GM13977 (cell line): ENCODE measurements around the gene AGFG2.

Source experiments
- DNase-seq: peaks from one replicate; pipeline ENCODE4 v3.0.0; 2012; ENCODE audit warnings: low spot score
- in situ Hi-C: fragments of 300-500 bp; cut with MboI; formaldehyde crosslinking; loops from one replicate; pipeline ENCODE4 v1.12.0; 2022; ENCODE audit warnings: low sequenced_read_pairs, low pct_unique_long_range_greater_than_20kb, mixed read lengths, inconsistent platforms; ENCODE audit not compliant: unreplicated experiment
- TF ChIP-seq, protein P1 (sequence below): IDR thresholded peaks from 2 replicates; pipeline ENCODE4 v1.5.1; 2012; ENCODE audit warnings: mild to moderate bottlenecking, control low read depth; ENCODE audit not compliant: insufficient read depth; ENCODE audit errors: extremely low read depth, missing control alignments

The AGFG2 gene

DNA sequence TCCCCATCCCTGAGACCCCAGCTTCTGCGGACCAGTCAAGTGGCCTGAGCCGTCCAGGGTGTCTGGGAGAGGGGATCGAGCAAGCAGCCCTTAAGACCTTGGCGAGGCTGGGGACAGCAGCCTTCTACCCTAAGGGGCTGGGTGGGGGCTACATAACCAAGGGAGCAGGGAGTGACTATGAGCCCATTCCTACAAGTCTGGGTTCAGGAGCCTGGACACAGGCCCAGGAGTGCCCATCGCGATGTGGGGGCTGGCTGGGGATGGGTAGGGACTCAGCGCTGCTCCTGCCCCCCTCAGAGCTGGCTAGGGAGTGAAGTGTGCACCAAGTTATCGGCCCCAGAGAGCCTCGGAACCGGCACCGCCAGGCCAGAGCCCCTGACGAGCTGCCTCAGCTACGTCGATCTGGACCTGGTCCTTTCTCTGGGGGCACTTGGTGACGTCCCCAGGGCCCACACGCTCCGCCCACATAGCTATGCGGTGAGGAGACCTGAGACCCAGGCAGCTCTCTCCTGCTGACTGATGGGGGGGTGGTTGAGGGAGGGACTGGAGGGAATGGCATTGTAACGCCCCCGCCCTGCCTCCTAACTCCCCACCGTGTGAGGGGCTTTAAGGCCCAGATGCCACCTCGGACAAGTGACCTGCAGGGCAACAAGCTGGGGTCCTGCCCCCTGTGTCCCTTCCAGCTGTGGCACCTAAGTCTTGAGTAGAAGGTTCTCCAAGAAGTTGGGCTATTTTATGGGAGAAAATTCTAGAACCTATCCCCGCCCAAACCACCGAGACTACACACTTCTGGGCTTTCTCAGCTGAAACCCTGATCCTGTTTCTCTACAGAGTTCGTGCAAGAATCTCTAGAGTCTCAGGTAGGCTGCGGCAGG is 32.2 kb downstream of the AGFG2 start:
- in situ Hi-C loops: no loop called here
- no peak for DNase-seq
- TF ChIP-seq, protein P1, sequence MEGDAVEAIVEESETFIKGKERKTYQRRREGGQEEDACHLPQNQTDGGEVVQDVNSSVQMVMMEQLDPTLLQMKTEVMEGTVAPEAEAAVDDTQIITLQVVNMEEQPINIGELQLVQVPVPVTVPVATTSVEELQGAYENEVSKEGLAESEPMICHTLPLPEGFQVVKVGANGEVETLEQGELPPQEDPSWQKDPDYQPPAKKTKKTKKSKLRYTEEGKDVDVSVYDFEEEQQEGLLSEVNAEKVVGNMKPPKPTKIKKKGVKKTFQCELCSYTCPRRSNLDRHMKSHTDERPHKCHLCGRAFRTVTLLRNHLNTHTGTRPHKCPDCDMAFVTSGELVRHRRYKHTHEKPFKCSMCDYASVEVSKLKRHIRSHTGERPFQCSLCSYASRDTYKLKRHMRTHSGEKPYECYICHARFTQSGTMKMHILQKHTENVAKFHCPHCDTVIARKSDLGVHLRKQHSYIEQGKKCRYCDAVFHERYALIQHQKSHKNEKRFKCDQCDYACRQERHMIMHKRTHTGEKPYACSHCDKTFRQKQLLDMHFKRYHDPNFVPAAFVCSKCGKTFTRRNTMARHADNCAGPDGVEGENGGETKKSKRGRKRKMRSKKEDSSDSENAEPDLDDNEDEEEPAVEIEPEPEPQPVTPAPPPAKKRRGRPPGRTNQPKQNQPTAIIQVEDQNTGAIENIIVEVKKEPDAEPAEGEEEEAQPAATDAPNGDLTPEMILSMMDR: no peak

DNA sequence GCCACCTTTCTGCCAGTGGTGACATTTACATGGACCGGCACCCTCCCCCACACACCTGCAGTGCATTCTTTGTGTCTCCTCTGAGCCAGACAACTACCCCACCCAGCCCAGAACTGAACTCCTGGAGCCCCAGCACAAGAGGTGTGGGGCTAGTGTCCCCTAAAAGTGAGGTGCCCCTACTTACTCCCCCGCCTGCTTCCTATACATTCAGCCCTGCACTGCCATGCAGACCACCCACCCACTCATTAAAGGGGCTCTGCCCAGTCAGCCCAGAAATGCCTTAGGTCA is 32.8 kb downstream of the AGFG2 start:
- in situ Hi-C loops: no loop called here
- TF ChIP-seq, protein P1: no peak
- DNase-seq: no peak

DNA sequence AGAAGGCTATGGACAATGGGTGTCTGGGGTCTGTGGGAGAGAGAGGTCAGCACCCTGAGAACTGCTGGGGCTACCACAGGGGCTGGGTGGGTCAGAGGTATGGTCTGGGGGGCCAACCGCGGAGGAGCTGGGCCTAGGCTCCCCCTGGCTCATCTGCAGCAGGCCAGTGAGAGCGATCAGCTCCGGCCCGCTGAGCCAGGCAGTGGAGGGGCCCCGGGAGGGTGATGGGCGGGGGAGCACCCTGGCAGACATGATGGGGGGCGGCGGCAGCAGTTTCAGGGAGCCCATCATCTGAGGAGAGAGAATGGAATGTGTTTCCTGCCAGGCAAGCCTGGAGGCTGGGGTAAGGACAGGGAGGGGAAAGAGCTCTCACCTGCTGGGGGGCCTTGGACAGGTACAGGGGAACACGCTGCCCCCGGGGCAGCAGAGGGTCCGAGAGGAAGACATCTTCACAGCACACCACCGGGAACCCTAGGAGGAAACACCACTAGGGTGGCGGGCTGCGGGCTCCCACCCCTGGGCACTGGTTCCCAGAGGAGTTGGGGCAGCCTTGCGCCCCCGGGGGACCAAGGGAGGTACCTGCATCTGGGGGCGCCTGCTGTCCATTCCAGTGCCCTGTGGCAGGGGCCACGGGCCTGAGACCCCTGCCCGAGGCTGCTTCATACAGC is 33.4 kb downstream of the AGFG2 start:
- in situ Hi-C loops: no loop called here
- TF ChIP-seq, protein P1: no peak
- DNase-seq: no peak

DNA sequence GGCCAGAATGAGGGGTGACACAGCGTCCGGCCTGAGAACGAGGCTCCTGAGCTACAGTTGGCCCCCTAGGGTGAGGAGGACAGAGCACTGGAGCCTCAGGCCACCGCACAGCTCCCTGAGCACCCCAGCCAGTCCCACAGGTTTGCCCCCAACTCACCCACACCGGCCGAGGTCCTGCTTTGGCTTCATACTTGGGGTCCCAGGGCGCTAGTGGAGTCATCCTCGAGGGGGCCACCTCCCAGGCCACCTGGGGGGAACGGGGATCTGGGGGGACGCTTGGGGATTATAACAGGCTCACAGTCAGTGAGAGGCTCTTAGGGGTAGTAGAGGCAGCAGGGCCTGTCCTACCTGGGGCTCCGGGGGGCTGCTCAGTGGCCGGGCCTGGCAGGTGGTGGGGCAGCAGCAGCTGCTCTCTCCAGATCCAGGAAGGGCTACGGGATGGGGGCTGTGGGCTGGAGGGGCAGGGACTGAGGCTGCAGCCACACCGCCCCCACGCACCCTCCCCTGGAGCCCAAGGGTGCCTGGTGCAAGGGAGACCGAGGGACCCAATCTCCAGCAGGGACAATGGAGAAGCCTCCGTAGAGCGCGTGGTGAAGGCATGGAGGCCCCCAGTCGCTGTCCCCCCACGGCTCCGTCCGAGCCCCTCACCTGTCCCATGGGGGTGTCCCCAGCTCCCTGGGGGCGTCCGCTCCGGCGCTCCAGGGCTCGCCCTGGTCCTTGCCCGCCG is 34.1 kb downstream of the AGFG2 start:
- TF ChIP-seq, protein P1: no peak
- in situ Hi-C loops: no loop called here
- no peak for DNase-seq

DNA sequence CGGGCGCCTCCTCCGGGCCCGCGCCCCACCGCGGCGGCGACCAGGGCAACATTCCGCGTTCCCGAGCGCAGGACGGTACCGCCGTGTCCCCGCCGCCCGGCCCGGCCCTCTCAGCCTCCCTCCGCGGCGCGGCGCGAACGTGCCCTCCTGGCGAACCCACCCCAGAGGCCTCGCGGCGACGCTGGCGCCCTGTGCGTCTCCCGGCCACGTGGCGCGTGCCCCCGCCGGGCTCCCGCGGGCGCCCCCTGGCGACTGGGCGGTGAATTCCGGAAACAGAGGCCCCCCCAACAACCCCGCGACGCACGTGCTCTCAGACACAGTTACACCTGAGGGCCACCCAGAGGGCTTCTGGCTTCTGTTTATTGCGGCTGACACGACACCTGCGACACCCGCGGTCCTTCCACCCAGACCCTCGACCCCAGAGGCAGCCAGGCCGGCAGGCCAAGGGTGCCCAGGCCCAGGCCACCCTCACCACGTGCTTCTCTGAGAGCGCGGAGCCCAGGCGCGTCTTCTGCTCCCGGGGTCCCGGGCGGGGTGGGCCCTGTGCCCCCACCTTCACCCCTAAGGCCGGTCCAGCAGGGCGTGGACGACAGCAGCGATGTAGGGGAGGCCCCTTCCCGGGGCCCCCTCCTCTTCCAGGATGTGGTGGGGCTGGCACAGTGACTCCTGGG is 34.8 kb downstream of the AGFG2 start, which contains the start of gene SAP25:
TSS of gene SAP25 (minus strand) at position 210 of the 671 bp plus-strand sequence. CDS start at position 52, 158 bp downstream.
- DNase-seq: no peak
- in situ Hi-C loops: no loop called here
- TF ChIP-seq, protein P1: peak; percentile 9
